Ishikawa (cell line): Measurements from ENCODE around the gene CLEC18A.

Source experiments
- CEBPB ChIP-seq: IDR thresholded peaks from 2 replicates; pipeline ENCODE4 v1.6.1; 2012
- CREB1 ChIP-seq: IDR thresholded peaks from 2 replicates; pipeline ENCODE4 v1.6.1; 2012; ENCODE audit warnings: low read depth
- EGR1 ChIP-seq: IDR thresholded peaks from 2 replicates; pipeline ENCODE4 v1.6.1; 2012
- EP300 ChIP-seq: IDR thresholded peaks from 2 replicates; pipeline ENCODE4 v1.6.1; 2012; ENCODE audit warnings: borderline replicate concordance
- FOXM1 ChIP-seq: IDR thresholded peaks from 2 replicates; pipeline ENCODE4 v1.6.1; 2012; ENCODE audit warnings: low read depth, borderline replicate concordance
- MAX ChIP-seq: IDR thresholded peaks from 2 replicates; pipeline ENCODE4 v1.6.1; 2012
- NFIC ChIP-seq: IDR thresholded peaks from 2 replicates; pipeline ENCODE4 v1.6.1; 2012
- RAD21 ChIP-seq: IDR thresholded peaks from 2 replicates; pipeline ENCODE4 v1.6.1; 2012; ENCODE audit warnings: low read depth
- REST ChIP-seq: IDR thresholded peaks from 2 replicates; pipeline ENCODE4 v1.6.1; 2012; ENCODE audit warnings: low read depth, mild to moderate bottlenecking
- TAF1 ChIP-seq: IDR thresholded peaks from 2 replicates; pipeline ENCODE4 v1.6.1; 2012; ENCODE audit warnings: low read depth, mild to moderate bottlenecking
- TCF12 ChIP-seq: IDR thresholded peaks from 2 replicates; pipeline ENCODE4 v1.6.1; 2012; ENCODE audit warnings: low read depth
- TEAD4 ChIP-seq: IDR thresholded peaks from 2 replicates; pipeline ENCODE4 v1.6.1; 2012
- USF1 ChIP-seq: IDR thresholded peaks from 2 replicates; pipeline ENCODE4 v1.6.1; 2012
- YY1 ChIP-seq: IDR thresholded peaks from 2 replicates; pipeline ENCODE4 v1.6.1; 2012; ENCODE audit warnings: low read depth
- ZBTB7A ChIP-seq: IDR thresholded peaks from 2 replicates; pipeline ENCODE4 v1.6.1; 2012; ENCODE audit warnings: low read depth

Gene CLEC18A

GRCh38 chr16:69941251-69942098, 9.7 kb upstream of the CLEC18A start:
- TF ChIP-seq USF1, result no peak
- no peak for TF ChIP-seq YY1
- no peak for TF ChIP-seq ZBTB7A
- no peak for TF ChIP-seq MAX
- TF ChIP-seq REST, result no peak
- no peak for TF ChIP-seq NFIC
- no peak for TF ChIP-seq RAD21
- no peak for TF ChIP-seq EP300

- TF ChIP-seq EP300, result no peak
- no peak for TF ChIP-seq CREB1
- no peak for TF ChIP-seq ZBTB7A
- no peak for TF ChIP-seq USF1
- TF ChIP-seq TAF1, result no peak
- no peak for TF ChIP-seq EGR1
- no peak for TF ChIP-seq CEBPB
- TF ChIP-seq REST, result no peak
- TF ChIP-seq FOXM1, result no peak
- no peak for TF ChIP-seq MAX
- TF ChIP-seq NFIC, result no peak
- TF ChIP-seq TEAD4, result no peak
- no peak for TF ChIP-seq YY1
- TF ChIP-seq RAD21, result no peak
- TF ChIP-seq TCF12, result no peak
These were observed 9.0 kb upstream of the CLEC18A start for GRCh38 chr16:69942099-69942491.

- TF ChIP-seq NFIC (no peak), YY1 (no peak), CEBPB (no peak), ZBTB7A (no peak), EGR1 (no peak), REST (no peak), RAD21 (no peak), FOXM1 (no peak), EP300 (no peak), TCF12 (no peak), MAX (no peak), USF1 (no peak), TAF1 (no peak), TEAD4 (no peak), CREB1 (no peak)
These were observed 8.4 kb upstream of the CLEC18A start for GRCh38 chr16:69942627-69943170.
